Endothelial cell (in vitro differentiated cells): ENCODE measurements around the gene PGGT1B. TPM values are rescaled to one million over a fixed set of nuclear protein-coding genes. Genes with fewer than 3 reads are reported as not detected.

Source experiments
- DNase-seq: peaks from one replicate; pipeline ENCODE4 v3.0.0; 2021; ENCODE audit warnings: low spot score
- H3K27ac Mint-ChIP-seq: one replicate; pipeline ENCODE4 v1.8.0; 2021; ENCODE audit warnings: mixed read lengths, inconsistent platforms; ENCODE audit not compliant: unreplicated experiment
- H3K27me3 Mint-ChIP-seq: one replicate; pipeline ENCODE4 v1.8.0; 2021; ENCODE audit warnings: mild to moderate bottlenecking, moderate library complexity, mixed read lengths, inconsistent platforms; ENCODE audit not compliant: unreplicated experiment
- H3K36me3 Mint-ChIP-seq: one replicate; pipeline ENCODE4 v1.8.0; 2021; ENCODE audit warnings: mild to moderate bottlenecking, low read depth, mixed read lengths, inconsistent platforms; ENCODE audit not compliant: unreplicated experiment
- H3K4me1 Mint-ChIP-seq: one replicate; pipeline ENCODE4 v1.8.0; 2021; ENCODE audit warnings: mild to moderate bottlenecking, mixed read lengths, inconsistent platforms; ENCODE audit not compliant: unreplicated experiment
- H3K4me3 Mint-ChIP-seq: one replicate; pipeline ENCODE4 v1.8.0; 2021; ENCODE audit warnings: mild to moderate bottlenecking, mixed read lengths, inconsistent platforms; ENCODE audit not compliant: unreplicated experiment
- H3K9me3 Mint-ChIP-seq: one replicate; pipeline ENCODE4 v1.8.0; 2021; ENCODE audit warnings: mixed read lengths, inconsistent platforms; ENCODE audit not compliant: unreplicated experiment
- long read RNA-seq: library from polyadenylated mRNA; unstranded; transcript quantifications from one replicate; pipeline ENCODE4 v2.0.0, GENCODE V29; 2020; ENCODE audit not compliant: unreplicated experiment
- total RNA-seq: library from RNA; stranded (reverse); fragmentation: NEBNext Ultra II Directional; extraction: Animal tissue kit (Norgen Biotek cat#: 25700); gene quantifications from one replicate; pipeline ENCODE4 v1.2.1, GENCODE V29; 2021; ENCODE audit not compliant: unreplicated experiment
- TF ChIP-seq, protein P1 (sequence below): fragments of 200-600 bp; sonication (generic); IDR thresholded peaks from one replicate; pipeline ENCODE4 v1.5.0; 2021; ENCODE audit warnings: antibody characterized with exemption; ENCODE audit not compliant: unreplicated experiment

The PGGT1B gene
- 34.7 TPM for total RNA-seq
- long read RNA-seq, full-length matches to known transcripts, result 11 of 17 reads
- long read RNA-seq, partial matches to known transcripts, result 0 of 17 reads
- long read RNA-seq, other reads (novel, unspliced or antisense), result 6 of 17 reads

DNA sequence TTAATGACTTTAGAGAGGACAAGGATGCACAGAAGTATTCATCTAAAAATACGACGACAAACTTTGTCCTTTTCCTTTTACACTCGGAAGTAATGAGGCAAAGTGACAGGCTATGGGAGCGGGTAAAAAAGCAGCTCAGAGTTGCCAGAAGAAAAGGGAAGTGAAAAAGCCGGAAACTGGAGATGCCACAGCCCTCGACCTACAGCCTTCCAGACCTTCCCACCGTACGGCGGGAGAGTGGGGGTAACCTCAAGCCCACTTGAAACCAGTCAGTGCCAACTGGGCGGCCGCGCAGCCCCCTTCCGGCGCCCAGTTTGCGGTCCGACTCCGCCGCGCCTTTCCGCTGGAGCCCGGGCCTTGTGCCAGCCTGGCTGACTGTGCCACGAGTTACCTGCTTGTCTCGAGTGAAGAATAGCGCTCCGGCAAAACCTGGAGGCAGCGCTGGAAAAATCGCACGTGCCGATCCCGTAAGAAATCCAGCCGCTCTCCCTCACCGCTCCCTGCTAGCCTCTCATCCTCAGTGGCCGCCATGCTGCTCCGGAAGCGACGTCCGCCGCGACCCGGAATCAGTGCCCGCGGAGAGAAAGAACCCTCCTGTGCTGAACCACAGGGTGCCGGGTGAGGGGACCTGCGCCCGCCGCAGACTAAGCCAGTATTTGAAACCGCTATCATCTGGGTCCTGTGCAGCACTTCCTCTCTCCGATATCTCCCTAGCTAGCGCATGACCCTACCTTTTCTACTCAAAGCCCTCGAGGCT lies at the start of gene PGGT1B:
PGGT1B (minus strand) TSS at position 557 of the 757 bp plus-strand sequence; CDS start at position 531, 26 bp downstream.
- peaks cover 3% of the 10 kb centered on the region for H3K36me3 Mint-ChIP-seq
- H3K27me3 Mint-ChIP-seq, result no peaks in the 10 kb centered on the region
- peak; percentile 67 for DNase-seq
- peak within 1 kb of the TSS; percentile 97 for H3K27ac Mint-ChIP-seq
- TF ChIP-seq, protein P1, sequence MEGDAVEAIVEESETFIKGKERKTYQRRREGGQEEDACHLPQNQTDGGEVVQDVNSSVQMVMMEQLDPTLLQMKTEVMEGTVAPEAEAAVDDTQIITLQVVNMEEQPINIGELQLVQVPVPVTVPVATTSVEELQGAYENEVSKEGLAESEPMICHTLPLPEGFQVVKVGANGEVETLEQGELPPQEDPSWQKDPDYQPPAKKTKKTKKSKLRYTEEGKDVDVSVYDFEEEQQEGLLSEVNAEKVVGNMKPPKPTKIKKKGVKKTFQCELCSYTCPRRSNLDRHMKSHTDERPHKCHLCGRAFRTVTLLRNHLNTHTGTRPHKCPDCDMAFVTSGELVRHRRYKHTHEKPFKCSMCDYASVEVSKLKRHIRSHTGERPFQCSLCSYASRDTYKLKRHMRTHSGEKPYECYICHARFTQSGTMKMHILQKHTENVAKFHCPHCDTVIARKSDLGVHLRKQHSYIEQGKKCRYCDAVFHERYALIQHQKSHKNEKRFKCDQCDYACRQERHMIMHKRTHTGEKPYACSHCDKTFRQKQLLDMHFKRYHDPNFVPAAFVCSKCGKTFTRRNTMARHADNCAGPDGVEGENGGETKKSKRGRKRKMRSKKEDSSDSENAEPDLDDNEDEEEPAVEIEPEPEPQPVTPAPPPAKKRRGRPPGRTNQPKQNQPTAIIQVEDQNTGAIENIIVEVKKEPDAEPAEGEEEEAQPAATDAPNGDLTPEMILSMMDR, result no peak
- no peaks in the 10 kb centered on the region for H3K9me3 Mint-ChIP-seq
- H3K4me1 Mint-ChIP-seq, result peaks cover 25% of the 10 kb centered on the region
- H3K4me3 Mint-ChIP-seq, result peak within 1 kb of the TSS; percentile 96

- Mint-ChIP-seq H3K4me3 (no peak overlapping the region), H3K36me3 (no peaks in the 10 kb centered on the region), H3K27ac (no peak overlapping the region), H3K4me1 (no peaks in the 10 kb centered on the region), H3K27me3 (peaks cover 1% of the 10 kb centered on the region), H3K9me3 (no peaks in the 10 kb centered on the region)
- TF ChIP-seq, protein P1, result peak; percentile 80
- DNase-seq, result no peak
These were observed 47.2 kb upstream of the PGGT1B start for GRCh38 chr5:115309751-115310370.

DNA sequence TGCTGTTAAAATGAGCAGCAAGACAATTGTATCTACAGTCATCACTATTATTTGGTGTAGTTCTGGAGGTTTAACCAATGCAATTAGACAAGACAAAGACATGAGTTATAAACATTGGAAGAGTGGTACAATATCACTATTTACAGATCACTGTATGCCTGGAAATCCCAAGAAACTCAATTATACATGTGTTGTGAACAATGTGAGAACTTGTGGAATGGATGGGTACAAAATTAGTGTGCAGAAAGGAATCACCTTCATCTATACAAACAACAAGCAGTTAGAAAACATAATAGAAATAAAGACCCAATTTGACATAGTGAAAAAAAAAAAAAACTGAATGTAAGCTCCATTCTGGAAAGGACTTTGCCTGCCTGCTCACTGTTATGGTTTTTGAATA lies 46.1 kb upstream of the PGGT1B start:
- no peak for DNase-seq
- Mint-ChIP-seq H3K4me3 (no peak overlapping the region), H3K36me3 (no peaks in the 10 kb centered on the region), H3K27ac (no peak overlapping the region), H3K4me1 (no peaks in the 10 kb centered on the region), H3K27me3 (peaks cover 1% of the 10 kb centered on the region), H3K9me3 (no peaks in the 10 kb centered on the region)
- TF ChIP-seq, protein P1, result no peak

GRCh38 chr5:115306011-115306536 lies 43.4 kb upstream of the PGGT1B start:
- Mint-ChIP-seq H3K4me3 (no peak overlapping the region), H3K27me3 (peaks cover 1% of the 10 kb centered on the region), H3K4me1 (no peaks in the 10 kb centered on the region), H3K27ac (no peak overlapping the region), H3K9me3 (no peaks in the 10 kb centered on the region), H3K36me3 (no peaks in the 10 kb centered on the region)
- no peak for DNase-seq
- TF ChIP-seq, protein P1, result no peak
